Measurements from ENCODE around the gene PCSK4.

Gene PCSK4

DNA sequence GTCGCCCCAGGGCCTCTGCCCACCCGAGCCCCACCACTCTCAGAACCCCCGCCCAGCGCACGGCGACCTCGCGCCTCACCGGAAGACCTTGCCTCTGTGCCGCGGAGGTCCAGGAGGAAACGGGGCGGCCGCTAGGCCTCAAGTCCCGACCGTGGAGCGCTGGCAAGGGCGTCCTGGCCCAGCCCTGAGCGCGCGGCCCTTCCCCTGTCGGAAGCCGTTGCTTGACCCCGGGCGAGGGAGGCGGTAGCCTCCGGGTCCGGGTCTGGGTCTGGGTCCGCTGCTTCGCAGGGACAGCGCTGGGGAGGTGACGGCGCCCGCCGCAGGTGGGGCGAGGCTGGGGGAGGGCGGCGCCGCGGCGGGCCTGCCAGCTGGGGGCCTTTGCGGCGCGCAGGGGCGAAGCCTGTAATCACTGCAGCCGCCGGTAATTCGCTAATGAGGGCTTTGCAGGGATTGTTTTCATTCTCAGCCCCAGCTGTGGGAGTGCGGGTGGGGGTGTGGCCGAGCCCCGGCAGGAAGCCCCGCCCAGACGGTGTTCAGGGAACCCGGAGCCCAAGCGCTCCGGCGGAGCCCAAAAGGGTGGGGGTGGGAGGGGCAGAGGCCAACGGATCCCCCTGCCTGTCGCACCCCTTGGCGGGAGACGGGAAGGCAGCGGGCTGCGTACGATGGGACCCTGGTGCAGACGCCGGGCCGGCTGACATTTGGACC, 19.7 kb downstream of the PCSK4 start:
- DNase-seq (ENCODE audit: low read depth) = no peak

DNA sequence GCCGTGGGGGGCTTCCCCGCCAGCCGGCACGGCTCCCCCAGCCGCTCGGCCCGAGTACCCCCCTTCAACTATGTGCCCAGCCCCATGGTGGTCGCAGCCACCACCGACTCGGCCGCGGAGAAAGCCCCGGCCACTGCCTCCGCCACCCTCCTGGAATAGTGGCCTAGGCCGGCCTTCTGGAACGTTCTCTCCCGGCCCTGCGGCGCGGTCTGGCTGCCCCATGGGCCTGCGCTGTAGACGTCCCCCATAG, 20.2 kb downstream of the PCSK4 start:
- no peak for DNase-seq (ENCODE audit: low read depth)

DNA sequence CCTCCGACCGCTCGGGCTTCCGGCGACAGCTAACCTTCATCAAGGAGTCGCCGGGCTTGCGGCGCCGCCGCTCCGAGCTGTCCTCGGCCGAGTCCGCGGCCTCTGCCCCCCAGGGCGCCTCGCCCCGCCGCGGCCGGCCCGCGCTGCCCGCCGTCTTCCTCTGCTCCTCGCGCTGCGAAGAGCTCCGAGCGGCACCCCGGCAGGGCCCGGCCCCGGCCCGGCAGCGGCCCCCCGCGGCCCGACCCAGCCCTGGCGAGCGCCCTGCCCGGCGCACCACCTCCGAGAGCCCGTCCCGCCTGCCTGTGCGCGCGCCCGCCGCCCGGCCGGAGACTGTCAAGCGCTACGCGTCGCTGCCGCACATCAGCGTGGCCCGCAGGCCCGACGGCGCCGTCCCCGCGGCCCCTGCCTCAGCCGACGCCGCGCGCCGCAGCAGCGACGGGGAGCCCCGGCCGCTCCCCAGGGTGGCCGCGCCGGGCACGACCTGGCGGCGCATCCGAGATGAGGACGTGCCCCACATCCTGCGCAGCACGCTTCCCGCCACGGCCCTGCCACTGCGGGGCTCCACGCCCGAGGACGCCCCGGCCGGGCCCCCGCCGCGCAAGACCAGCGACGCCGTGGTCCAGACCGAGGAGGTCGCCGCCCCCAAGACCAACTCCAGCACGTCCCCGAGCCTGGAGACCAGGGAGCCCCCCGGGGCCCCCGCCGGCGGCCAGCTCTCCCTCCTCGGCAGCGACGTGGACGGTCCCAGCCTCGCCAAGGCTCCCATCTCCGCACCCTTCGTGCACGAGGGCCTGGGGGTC, 20.7 kb downstream of the PCSK4 start:
- DNase-seq (ENCODE audit: low read depth) = no peak

DNA sequence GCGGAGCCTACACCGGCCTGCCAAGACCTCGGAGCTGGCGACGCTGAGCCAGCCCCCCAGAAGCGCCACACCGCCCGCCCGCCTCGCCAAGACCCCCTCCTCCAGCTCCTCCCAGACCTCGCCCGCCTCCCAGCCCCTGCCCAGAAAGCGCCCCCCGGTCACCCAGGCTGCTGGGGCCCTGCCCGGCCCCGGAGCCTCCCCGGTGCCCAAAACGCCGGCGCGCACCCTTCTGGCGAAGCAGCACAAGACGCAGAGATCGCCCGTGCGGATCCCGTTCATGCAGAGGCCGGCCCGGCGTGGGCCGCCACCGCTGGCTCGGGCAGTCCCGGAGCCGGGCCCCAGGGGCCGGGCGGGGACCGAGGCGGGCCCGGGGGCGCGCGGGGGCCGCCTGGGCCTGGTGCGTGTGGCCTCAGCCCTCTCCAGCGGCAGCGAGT, 21.3 kb downstream of the PCSK4 start:
- DNase-seq (ENCODE audit: low read depth) = no peak

DNA sequence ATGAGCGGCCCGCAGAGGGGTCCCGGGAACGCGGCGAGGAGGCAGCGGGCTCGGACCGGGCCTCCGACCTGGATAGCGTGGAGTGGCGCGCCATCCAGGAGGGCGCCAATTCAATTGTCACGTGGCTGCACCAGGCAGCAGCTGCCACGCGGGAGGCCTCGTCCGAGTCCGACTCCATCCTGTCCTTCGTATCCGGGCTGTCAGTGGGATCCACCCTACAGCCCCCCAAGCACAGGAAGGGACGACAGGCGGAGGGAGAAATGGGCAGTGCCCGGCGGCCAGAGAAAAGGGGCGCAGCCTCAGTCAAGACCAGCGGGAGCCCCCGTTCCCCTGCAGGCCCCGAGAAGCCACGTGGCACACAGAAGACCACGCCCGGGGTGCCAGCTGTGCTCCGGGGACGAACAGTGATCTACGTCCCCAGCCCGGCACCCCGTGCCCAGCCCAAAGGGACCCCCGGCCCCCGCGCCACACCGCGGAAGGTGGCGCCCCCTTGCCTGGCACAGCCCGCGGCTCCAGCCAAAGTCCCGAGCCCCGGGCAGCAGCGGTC, 21.8 kb downstream of the PCSK4 start:
- no peak for DNase-seq (ENCODE audit: low read depth)

DNA sequence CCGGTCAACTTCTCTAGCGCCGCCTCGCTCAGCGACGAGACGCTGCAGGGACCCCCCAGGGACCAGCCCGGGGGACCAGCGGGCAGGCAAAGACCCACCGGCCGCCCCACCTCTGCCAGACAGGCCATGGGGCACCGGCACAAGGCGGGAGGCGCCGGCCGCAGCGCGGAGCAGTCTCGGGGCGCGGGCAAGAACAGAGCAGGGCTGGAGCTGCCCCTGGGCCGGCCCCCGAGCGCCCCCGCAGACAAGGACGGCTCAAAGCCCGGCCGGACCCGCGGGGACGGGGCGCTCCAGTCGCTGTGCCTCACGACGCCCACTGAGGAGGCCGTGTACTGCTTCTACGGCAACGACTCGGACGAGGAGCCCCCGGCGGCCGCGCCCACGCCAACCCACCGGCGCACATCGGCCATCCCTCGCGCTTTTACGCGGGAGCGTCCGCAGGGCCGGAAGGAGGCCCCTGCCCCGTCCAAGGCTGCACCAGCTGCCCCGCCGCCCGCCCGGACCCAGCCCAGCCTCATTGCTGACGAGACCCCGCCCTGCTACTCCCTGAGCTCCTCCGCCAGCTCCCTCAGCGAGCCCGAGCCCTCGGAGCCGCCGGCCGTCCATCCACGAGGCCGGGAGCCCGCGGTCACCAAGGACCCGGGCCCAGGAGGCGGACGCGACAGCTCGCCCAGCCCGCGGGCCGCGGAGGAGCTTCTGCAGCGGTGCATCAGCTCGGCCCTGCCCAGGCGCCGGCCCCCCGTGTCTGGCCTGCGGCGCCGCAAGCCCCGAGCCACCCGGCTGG, 22.5 kb downstream of the PCSK4 start:
- DNase-seq (ENCODE audit: low read depth) = no peak

DNA sequence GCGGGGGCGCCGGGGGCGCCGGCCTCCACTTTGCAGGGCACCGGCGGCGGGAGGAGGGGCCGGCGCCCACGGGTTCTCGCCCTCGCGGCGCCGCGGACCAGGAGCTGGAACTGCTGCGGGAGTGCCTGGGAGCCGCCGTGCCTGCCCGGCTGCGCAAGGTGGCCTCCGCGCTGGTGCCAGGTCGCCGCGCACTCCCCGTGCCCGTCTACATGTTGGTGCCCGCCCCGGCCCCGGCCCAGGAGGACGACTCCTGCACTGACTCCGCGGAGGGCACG, 23.0 kb downstream of the PCSK4 start:
- no peak for DNase-seq (ENCODE audit: low read depth)

DNA sequence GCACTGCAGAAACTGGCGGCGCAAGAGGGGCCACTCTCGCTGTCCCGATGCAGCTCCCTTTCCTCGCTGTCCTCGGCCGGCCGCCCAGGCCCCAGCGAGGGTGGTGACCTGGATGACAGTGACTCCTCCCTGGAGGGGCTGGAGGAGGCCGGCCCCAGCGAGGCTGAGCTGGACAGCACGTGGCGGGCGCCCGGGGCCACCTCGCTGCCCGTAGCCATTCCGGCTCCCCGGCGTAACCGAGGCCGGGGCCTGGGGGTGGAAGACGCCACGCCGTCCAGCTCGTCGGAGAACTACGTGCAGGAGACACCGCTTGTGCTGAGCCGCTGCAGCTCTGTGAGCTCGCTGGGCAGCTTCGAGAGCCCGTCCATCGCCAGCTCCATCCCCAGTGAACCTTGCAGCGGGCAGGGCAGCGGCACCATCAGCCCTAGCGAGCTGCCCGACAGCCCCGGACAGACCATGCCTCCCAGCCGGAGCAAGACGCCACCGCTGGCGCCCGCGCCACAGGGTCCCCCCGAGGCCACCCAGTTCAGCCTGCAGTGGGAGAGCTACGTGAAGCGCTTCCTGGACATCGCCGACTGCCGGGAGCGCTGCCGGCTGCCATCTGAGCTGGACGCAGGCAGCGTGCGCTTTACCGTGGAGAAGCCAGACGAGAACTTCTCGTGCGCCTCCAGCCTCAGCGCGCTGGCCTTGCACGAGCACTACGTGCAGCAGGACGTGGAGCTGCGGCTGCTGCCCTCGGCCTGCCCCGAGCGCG, 23.5 kb downstream of the PCSK4 start:
- DNase-seq (ENCODE audit: low read depth) = no peak

DNA sequence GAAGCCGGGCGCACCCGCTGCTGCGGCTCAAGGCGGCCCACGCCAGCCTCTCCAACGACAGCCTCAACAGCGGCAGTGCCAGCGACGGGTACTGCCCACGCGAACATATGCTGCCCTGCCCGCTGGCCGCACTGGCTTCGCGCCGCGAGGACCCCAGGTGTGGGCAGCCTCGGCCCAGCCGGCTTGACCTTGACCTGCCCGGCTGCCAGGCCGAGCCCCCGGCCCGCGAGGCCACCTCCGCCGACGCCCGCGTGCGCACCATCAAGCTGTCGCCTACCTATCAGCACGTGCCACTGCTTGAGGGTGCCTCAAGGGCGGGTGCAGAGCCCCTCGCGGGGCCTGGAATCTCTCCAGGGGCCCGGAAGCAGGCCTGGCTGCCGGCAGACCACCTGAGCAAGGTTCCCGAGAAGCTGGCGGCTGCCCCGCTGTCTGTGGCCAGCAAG, 24.1 kb downstream of the PCSK4 start:
- DNase-seq (ENCODE audit: low read depth) = no peak

DNA sequence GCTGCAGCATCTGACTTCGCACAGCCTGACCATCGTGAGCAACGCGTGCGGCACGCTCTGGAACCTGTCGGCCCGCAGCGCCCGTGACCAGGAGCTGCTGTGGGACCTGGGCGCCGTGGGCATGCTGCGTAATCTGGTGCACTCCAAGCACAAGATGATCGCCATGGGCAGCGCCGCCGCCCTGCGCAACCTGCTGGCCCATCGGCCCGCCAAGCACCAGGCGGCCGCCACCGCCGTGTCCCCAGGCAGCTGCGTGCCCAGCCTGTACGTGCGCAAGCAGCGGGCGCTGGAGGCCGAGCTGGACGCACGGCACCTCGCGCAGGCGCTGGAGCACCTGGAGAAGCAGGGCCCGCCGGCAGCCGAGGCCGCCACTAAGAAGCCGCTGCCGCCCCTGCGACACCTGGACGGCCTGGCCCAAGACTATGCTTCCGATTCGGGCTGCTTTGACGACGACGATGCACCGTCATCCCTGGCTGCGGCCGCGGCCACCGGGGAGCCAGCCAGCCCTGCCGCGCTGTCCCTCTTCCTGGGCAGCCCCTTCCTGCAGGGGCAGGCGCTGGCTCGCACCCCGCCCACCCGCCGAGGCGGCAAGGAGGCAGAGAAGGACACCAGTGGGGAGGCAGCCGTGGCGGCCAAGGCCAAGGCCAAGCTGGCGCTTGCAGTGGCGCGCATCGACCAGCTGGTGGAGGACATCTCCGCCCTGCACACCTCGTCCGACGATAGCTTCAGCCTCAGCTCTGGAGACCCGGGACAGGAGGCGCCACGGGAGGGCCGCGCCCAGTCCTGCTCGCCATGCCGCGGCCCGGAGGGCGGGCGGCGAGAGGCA, 24.7 kb downstream of the PCSK4 start:
- no peak for DNase-seq (ENCODE audit: low read depth)

DNA sequence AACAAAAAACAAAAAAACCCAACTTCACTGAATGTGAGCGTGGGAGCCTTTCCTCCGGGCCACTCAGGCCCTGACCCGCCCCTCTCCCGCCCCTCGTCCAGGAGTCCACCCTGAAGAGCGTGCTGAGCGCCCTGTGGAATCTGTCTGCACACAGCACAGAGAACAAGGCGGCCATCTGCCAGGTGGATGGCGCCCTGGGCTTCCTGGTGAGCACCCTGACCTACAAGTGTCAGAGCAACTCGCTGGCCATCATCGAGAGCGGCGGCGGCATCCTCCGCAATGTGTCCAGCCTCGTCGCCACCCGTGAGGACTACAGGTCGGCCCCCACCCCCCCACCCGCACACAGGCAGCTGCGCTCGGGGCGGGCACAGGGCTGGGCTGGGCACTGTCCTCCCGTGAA, 28.3 kb downstream of the PCSK4 start:
- DNase-seq (ENCODE audit: low read depth) = no peak

DNA sequence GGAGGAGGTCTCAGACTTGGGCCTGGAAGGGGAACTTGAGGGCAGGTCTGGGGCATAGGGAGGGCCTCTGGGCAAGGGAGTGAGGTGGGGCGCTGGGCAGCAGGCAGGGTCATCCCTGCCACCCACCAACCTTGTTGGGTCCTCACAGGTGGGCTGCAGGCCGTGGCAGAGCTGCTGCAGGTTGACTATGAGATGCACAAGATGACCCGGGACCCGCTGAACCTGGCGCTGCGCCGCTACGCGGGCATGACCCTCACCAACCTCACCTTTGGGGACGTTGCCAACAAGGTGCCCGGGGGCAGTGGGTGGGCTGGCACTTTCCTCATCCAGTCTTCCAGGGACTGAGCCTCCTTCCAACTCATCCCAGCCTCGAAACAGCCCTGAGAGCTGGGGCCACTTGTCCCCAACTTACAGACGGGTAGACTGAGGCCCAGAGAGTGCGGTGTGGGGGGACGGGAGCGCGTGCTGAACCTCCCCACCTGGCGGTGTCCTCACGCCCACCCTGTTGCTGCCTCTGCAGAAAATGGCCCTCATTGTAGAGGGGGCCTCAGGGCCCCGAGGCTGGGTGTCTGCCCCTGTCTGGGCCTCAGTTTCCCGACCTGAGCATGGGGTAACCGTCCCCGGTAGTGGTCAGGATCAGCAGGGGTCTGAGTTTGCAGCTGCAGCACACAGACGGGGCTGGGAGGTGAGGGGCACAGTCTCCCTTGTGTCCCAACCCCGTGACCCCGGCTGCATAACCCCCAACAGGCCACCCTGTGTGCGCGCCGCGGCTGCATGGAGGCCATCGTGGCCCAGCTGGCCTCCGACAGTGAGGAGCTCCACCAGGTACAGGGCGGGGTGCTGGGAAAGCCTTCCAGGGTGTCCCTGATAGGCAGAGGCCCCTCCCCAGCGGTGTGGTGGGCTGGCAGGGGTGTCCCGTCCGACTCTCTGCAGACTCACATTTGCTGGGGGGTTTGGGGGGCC, 29.8 kb downstream of the PCSK4 start:
- DNase-seq (ENCODE audit: low read depth) = no peak

DNA sequence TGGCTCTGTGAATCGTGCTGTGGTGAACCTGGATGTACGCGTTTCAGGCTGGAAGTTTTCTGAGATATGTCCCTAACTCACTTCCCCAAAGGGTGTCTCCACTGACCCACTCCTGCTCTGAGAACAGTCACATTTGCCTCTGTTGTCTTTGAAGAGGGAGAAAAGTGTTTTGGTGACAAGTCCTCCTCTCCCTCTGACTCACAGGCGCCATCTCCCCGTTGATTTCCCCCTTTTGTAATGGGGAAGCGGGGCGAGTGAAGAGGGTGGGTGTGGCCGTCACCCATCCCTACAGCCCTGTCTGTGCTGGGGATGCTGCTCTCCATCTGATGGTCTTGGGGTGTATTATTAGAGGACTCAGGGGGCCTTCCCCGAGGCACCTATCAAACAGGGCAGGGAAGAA, 30.7 kb downstream of the PCSK4 start:
- DNase-seq (ENCODE audit: low read depth) = no peak

DNA sequence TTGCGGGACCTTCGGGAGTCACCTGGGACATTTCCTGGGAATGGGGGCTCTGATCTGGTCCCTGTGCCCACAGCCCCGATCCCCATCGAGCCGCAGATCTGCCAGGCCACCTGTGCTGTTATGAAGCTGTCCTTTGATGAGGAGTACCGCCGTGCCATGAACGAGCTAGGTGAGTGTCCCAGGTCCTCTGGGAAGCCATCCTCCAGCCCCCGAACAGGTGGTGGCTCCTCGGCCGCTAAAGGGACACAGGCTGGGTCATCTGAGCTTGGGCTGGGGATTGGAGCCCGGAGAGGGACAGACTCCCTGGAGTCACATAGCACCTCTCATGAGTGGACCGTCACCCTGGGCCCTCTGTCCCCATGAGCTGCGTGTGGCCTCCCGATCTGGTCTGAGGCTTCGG, 32.3 kb downstream of the PCSK4 start:
- no peak for DNase-seq (ENCODE audit: low read depth)

DNA sequence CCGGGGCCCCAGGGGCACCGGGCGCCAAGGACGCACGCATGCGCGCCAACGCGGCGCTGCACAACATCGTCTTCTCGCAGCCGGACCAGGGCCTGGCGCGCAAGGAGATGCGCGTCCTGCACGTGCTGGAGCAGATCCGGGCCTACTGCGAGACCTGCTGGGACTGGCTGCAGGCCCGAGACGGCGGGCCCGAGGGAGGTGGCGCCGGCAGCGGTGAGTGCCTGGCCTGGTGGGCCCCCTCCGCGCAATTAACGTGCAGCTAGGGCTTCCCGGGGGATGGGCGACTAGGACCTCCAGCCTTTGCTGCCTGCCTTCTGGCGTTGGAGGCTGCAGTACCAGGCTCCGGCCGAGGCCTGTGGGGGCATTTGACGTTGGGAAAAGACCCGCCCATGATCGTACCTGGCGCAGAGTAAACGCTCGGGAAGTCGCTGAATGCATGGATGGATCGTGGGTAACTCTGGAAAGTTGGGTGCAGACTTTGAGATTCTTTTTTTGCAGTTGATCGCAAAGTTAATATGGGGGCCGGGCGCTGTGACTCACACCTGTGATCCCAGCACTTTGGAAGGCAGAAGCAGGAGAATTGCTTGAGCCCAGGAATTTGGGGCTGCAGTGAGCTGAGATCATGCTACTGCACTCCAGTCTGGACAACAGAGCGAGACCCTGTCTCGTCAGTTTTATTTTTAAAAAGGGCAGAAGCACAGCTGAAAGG, 33.0 kb downstream of the PCSK4 start:
- DNase-seq (ENCODE audit: low read depth) = no peak

DNA sequence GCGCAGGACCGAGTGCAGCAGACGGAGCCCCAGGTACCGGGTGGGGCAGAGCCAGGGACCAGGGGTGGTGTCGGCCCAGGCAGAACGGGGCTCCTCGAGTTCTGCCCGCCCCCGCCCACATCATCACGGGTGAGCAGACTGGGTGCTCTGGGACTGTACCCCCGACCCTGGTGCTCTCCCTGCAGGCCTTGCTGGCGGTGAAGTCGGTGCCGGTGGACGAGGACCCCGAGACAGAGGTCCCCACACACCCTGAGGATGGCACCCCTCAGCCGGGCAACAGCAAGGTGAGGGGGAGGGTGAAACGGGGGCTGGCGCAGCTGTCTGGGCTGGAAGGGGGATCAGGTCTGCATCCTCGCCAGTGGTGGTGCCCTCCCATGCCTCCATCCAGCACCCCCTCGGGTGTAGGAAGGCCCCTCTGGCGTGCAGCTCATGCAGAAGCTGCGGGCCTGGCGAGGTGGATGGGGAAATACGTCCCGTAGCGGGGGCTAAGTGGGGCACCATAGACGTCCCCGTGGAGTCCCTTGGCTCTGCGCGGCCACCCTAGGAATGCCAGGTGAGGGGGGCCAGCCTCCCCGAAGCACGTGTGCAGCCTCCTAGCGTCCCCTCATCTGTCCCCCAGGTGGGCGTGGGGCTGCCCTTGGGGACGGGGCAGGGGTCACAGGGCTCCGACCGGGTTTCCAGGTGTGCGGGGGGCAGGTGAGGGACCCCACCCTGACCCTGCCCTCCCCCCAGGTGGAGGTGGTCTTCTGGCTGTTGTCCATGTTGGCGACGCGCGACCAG, 33.8 kb downstream of the PCSK4 start:
- no peak for DNase-seq (ENCODE audit: low read depth)

DNA sequence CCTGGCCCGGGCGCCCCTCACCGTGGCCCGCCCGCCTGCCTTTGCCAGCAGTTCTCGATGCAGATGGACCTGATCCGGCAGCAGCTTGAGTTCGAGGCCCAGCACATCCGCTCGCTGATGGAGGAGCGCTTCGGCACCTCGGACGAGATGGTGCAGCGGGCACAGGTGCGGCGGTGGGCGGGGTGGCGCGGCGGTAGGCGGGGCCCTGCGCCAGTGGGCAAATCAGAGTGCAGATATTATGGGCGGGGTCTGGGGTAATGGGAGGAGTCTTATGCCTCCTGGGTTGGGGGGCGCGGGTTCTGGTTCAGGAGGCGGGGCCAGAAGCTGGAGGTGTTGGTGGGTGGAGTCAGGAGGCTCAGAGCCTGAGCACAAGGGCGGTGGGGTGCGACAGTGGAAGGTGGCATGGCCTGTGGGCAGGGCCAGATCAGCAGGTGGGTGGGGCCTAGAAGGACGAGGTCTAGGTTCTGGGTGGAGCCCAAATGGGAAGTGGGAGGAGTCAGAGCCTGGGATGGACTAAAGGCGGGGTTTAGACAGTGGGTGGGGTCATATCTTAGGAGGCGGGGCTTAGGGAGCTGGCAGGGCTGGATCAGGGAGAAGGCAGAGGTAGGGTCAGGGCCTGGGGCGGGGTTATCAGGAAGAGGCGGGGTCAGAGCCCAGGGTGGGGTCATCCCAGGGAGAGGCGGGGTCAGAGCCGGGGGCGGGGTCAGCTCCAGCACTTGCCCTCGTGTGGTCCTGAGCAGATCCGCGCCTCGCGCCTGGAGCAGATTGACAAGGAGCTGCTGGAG, 34.6 kb downstream of the PCSK4 start:
- DNase-seq (ENCODE audit: low read depth) = no peak

DNA sequence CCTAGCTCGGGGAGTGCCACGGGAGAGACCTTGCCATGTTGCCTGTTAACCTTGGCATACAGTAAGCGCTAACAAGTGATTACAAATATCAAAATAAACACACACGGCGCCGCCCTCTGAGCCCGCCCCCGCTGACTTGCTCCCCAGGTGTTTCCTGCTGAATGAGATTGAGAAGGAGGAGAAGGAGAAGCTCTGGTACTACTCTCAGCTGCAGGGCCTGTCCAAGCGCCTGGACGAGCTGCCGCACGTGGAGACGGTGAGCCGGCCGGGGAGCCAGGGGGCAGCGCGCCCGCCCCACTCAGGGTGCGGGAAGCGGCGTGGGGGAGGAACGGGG, 35.2 kb downstream of the PCSK4 start:
- DNase-seq (ENCODE audit: low read depth) = no peak

All from activated gamma-delta T cell treated with anti-CD3 and anti-CD28 coated beads, Interleukin-2, amount 50 U/mL, for 16 hours (primary cell).